HS-27A (cell line): ENCODE measurements around the gene NEK2.
"Not testable (repeated sequence)": the region's sequence is repeated elsewhere in the genome, so short reads cannot be mapped to it uniquely, and the experiment has no call there.

Source experiments
- DNase-seq: peaks from one replicate; pipeline ENCODE4 v3.0.0-alpha.2; 2012; ENCODE audit warnings: low read depth, missing footprints

NEK2 gene

DNA sequence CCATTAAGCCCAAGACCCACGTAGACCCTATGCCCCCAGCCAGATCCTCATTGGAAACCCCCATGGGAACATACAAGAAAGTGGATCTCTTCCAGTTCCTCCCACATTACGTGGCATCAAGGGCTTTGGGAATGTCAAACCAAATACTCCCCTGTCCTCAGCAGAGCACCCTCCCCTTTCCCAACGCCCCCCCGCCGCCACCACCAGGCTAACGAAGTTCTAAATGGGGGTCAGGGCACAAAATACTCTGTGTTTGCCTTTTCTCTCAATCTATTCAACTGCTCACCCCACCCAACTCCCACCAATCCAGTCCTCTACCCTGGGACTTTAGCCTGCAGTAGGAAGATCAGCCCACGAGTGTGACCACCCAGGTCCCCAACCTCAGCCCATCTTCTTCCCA, 24.5 kb downstream of the NEK2 start:
- no peak for DNase-seq

DNA sequence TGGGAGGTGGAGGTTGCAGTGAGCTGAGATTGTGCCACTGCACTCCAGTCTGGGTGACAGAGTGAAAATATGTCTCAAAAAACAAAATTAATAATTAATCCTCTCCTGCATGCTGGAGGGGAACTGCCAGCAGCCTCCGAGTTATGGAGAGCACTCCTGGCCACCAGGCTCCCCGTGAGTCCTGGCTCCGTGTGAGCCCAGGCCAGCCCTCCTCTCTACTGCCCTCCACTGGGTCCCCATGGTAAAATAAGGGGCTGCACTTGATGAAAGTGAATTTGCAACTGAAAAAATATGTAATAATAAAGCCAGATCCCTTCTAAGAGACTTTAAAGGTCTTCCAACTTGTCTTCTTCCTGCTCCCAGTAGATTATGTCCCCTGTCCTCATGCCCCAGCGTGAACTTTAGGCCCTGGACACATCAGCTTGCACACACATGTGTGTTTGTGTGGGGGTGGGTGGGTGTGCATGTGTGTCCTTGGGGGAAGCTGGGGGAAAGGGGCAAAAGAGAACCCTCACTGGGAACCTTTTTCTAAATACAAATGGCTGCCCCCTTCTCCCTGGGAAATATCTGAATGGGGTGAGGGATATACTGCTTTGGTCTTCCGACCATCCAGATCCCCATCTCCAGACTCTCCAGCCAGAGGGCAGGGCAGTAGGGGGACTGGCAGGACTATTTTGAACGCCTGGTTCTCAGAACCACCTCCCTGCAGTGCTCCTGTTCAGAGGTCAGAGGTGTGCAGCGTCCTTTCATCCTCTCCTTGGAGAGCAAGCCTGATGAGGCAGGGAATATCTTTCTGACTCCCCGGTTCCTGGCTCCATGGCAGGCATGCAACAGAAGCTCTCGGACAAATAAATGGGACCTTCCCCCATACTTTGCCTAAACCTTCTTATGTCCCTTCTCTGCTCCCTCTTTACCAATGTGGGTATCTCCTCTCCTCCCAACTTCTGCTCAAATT, 26.2 kb downstream of the NEK2 start:
- DNase-seq: no peak

DNA sequence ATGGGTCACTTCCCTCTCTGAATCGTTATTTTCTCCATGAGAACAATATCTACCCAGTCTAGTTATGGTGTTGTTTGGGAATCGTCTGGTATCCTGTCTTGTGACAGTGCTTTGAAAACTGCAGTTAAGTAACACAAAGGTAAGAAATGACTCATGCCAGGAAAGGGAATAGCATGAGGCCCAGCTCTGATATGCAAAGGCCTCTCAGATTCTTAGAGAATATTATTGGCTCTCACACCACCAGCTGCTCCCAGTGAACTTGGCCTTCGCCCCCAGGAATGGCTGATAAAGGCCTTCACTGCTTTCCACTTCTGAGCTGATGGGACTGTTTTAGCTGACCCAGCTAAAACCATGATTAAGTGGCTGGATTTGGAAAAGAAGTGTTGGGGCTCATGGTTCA, 27.1 kb downstream of the NEK2 start:
- no peak for DNase-seq

DNA sequence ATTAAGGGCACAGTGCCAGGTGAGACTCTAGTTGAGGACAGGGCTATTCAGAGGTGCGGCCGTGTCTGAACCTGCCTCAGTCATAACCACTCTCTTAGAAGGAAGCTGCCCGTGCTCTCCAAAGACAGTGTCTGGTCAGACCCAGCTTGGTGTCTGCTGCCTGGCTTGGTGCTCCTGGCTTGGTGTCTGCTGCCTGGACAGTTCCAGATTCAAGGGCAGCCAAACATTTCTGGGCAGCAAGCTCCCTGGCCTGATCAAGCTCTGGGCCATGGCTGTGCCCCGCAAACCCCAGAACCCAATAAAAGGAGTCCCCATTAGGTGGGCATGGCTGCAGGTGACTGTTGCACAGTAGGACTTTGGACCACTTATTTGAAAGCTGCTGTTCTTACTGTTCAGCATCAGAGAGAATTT, 27.7 kb downstream of the NEK2 start:
- no peak for DNase-seq

DNA sequence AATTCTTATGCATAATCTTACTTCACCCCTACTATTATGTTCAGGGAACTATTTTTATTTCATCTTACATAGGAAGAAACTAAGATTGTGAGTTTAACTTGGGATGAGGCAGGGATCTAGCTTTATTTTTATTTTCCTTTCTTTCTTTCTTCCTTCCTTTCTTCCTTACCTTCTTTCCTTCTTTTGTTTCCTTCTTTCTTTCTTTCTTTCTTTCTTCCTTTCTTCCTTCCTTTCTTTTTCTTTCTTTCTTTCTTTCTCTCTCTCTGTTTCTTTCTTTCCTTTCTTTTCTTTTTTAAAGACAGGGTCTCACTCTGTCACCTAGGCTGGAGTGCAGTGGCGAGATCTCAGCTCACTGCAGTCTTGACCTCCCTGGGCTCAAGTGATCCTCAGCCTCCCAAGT, 28.9 kb downstream of the NEK2 start:
- no peak for DNase-seq

DNA sequence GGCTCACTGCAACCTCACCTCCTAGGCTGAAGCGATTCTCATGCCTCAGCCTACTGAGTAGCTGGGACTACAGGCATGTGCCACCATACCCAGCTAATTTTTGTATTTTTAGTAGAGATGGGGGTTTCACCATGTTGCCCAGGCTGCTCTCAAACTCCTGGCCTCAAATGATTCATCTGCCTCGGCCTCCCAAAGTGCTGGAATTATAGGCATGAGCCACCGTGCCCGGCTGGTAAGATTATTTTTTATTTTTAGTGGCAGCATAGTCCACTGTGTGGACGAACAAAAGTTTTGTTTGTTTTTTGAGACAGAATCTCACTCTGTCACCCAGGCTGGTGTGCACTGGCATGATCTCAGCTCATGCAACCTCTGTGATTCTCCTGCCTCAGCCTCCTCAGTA, 29.8 kb downstream of the NEK2 start:
- not testable (repeated sequence) for DNase-seq

DNA sequence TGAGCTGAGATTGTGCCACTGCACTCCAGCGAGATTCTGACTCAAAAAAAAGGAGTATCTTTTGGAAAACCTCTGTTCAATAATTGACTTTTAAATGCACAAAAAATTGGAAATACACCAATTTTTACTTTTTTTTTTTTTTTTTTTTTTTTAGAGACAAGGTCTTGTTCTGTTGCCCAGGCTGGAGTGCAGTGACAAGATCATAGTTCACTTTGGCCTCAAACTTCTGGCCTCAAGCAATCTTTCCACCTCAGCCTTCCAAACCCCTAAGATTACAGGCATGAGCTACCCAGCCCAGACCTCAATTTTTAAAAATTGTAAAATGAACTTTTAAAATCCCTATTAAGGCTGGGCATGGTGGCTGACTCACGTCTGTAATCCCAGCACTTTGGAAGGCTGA, 30.8 kb downstream of the NEK2 start:
- DNase-seq: no peak

DNA sequence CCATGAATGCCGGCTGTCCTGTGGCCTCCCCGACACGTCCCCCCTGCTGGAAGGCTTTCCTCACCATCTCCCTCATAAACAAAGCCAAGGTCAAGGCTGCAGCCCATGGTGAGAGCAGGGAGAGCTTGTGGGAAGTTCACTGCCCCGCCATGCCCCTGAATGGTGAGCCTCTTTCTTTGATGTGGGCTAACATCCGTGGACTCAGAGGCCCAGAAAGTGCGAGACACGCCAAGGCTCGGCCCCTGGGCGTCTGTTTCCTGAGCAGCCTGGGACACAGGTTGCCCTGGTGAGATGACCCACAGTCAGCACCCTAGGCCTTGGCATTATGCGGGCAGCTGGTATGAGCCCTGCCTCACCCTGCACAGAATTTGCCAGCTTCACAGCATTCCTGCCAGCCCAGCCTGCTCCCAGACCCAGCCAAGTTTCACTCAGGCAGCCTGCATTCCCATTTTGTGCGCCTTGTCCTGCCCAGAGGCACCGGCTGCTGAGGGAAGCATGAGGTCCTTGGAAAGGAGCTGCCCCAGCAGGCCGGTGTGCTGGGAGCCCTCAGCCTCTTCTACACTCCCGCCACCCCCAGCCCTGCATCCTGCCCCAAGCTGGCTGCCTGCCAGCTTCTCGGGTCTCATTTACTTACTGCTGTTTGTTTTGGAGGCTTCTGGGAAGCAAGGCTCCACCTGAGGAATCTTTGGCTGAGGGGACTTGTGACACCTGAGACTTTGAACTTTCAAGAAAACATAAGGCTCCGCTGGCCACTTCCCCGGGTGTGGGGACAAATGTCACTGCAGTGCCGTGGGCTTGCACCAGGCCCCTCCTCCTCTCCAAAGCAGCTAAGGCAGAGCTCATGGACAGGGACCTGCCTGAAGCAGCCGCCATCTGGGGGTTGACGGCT, 31.9 kb downstream of the NEK2 start:
- DNase-seq: no peak

DNA sequence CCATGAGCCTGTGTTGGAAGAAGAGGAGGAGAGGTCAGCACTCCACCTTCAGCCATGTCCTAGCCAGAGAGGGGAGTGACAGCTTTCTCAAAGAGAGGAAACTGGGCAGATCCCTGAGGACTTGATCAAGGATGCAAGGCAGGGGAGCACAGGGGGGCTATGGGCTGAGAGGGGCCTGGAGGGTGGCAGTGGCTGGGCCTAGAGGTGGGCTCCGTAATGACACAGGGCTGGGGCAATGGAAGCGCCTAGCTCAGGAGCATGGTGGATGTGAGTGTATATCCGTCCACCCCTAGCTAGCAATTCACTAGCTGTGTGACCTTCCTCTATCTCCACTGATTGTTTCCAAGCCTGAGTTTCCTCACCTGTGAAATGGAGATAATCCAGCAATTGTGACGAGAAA, 32.6 kb downstream of the NEK2 start:
- DNase-seq: no peak

DNA sequence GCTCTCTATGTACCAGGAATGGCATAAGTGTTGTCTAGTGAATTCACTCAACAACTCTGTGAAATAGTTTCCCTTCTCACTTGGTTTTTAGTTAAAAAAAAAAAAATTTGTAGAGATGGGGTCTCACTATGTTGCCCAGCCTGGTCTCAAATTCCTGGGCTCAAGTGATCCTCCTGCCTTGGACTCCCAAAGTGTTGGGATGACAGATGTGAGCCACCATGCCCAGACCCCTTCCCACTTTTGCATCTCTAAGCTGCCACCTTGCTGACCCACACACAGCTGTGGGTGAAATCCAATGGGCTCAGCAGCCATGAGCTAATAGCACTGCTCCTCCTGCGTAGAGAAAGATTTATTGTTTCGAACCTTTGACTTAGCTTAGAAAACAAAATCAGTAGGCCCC, 33.5 kb downstream of the NEK2 start:
- no peak for DNase-seq

DNA sequence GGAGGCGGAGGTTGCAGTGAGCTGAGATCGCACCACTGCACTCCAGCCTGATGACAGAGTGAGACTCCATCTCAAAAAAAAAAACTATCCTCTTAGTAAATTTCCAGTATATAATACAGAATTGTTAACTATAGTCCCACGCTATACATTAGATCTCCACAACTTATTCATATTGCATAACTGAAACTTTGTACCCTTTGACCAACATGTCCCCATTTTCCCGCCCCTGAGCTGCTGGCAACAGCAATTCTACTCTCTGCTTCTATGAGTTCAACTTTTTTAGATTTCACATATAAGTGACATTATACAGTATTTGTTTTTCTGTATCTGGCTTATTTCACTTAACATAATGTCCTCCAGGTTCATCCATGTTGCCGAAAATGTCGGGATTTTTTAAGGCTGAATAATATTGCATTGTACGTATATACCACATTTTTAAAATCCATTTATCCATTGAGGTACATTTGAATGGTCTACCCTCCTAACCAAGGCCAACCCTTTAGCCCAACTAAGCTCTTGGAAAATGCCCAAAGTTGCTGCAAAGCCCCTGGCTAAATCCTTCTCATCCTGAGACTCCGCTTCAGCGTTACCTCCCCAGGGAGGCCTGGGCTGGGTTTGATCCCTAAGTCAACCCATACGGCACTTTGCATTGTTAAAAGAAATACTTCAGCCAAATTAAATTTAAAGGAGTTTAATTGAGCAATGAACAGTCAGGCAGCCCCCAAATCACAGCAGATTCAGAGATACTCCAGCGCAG, 34.2 kb downstream of the NEK2 start:
- no peak for DNase-seq

DNA sequence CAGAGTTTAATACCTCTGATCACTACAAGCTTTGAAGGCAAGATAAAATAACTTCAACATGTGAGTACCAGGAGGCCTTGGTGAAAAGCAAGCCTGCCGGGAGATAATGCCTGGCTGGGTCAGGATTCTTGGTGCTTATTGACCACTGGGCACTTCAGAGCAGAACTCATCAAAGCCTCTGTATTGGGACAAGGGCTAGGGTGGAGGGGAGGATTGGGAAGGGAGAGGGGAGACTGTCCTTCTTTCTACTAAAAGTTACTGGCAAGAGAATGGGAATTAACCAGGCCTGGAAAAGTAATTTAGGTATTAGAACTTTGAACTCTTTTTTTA, 35.2 kb downstream of the NEK2 start:
- no peak for DNase-seq

DNA sequence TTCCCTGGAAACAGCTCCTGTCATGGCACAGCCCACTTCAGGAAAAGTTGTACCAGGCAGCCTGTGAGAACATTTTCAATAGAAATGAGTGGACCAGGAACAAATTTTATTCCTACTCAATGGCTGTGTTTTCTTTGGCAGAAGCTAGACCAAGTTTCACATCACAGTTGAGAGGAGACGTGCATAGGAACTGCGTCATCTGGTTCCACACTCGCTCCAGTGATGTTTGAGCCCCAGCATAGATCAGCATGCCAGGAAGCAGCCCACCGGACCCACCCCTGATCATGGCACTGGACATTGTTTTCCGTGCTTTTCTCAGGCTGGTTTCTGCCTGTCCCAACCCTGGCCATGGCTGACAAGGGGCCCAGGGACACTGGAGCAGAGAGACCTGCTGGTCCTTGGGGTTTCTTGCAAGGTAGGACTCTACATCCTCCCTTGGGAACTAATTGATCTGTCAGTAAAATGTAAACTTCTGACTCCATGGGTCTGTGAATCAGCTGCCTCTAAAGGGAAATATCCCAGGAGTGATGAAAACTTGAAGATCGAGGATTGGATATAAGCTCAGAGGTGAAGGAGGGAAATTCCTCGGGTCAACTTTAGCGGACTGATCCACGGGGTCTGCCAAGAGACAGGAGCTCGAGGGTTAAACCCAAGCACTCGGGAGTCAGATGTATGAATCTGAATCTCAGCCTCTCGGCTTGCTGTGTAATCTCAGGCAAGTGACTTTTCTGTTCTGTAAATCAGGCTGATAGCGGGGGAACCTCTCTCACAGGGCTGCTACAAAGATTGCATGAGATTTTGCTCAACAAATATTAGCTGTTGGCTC, 35.7 kb downstream of the NEK2 start:
- peak; percentile 75 for DNase-seq

DNA sequence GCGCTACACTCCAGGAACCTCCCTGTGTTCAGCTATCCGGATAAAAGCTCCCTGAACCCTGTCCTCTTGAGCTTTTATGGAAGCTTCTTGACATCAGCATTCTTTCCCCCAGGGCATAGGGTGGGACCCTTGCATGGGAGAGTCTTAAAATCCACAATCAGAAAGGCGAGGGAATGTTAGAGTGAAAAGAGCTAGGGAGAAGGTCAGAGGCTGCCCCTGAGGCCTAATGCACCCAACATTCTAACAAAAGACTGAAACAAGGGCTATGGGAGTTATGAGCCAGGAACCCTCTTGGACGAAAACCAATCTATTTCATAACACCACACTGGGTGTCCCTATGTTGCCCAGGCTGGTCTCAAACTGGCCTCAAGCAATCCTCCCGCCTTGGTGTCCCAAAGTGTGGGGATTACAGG, 36.7 kb downstream of the NEK2 start:
- DNase-seq: no peak

DNA sequence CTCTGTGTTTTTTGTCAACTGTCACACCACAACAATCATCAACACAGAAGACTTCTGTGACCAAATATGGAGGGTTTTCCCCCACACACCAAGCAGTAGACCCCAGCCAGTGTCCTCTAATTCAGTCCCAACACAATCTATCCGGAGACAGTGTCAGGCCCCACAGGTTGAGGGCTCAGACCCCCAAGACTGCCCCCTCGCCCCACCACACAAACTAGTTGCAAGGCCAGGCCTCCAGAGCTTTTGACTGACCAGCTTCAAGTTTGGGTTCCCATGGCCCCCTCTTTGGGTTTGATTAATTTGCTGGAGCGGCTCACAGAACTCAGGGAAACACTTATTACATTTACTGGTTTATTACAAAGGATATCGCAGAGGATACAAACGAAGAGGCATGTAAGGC, 37.2 kb downstream of the NEK2 start:
- DNase-seq: no peak

DNA sequence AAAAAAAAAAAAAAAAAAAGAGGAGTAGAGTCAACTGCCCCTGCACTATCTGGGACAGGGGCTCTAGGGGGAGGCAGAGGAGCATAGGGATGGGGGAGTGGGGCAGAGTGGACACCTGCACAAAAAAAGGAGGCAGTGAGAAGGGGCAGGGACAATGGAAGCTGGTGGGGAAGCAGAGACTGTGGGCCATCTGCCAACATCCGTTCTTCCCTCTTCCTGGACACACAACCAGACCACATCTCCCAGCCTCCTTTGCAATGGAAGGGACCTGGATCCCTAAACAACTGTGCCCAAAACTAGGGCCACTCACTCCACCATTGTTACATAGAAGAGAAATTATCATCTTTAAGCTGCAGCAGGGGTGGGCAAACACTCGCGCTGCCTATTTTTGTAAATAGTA, 38.4 kb downstream of the NEK2 start:
- no peak for DNase-seq

DNA sequence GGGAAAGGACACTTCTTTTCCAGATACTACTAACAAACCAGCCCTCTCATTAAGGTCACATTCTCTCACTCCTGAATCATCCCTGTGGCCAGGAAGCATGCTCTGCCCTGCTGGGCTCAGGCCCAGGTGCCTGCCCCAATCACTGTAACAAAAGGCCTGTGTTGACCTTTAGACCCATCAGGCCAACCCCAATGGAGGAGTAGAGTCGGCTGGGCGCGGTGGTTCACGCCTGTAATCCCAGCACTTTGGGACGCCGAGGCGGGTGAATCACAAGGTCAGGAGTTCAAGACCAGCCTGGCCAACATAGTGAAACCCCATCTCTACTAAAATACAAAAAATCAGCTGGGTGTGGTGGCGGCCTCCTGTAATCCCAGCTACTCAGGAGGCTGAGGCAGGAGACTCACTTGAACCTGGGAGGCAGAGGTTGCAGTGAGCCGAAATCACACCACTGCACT, 38.8 kb downstream of the NEK2 start:
- DNase-seq: not testable (repeated sequence)

DNA sequence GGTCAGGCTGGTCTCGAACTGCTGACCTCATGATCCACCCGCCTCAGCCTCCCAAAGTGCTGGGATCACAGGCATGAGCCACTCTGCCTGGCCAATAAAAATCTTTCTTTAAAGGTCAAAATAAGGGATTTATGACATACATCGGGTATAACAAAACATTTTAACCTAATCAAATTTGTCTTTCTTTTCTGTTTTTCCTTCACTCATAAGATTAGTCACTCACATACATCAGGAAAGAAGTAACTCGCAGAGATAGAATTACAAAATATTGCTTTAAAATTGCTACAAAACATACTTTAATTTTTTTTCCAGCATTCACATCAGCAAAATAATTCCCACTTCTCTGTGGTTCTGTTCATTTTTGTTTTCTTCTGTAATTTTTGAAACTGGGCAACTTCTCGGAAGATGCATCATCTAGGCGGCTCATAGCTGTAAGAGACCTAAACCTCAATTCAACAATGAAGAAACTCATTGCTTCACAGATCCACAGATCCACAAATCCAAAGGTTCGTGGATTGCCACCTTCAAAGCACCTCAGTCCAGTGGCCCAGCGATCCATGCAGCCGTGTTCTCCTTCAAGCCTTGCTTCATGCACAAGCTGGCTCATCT, 39.7 kb downstream of the NEK2 start:
- no peak for DNase-seq

DNA sequence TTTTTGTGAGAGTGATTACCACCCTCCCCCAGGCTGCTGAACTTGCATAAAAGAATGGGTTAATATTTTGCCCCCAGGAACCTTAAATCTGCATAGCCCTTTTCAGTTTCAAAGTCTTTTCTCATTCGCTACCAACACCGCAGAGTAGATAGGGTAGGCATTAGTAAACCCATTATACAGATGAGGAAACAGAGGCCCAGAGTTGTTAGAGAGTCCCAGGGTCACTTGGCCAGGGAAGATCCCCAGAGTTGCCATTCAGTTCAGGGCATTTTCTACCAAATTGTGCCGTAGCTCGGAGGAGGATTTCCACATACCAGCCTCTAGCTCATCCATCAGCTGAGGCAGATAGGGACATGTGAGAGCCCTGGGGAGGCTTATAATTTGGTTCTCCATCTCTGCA, 40.5 kb downstream of the NEK2 start:
- no peak for DNase-seq

DNA sequence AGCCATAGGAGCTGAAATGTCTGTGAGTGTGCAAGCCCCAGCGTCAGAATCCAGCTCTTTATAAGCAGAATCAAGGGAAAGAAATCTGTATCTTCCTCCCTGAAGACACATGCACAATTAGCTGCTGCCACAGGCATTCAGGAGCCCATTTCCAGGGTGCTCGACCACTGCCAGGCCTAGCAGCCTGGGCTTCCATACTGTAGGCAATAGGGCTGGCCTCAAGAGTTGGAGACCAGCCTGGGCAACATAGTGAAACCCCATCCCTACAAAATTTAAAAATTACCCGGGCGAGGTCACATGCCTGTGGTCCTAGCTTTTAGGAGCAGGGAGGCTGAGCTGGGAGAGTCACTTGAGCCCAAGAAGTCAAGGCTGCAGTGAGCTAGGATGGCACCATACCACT, 41.0 kb downstream of the NEK2 start:
- DNase-seq: no peak

DNA sequence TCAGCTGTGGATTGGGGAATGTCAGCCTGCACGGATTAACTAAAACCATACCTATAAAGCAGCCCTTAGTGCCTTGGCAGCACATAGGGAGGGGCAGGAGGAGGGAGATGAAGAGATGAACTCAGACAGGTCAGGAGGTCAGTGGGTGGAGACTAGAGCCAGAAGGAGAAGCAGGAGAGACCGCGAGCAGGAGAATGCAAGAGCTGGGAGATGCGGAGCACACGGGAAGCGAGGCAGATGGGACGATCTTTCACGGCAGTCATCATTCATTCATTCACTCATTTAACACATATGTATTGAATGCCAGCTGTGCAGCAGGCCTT, 41.9 kb downstream of the NEK2 start:
- DNase-seq: no peak
